IMR-90 (cell line): Measurements from ENCODE around the gene BCO2. TPM values are rescaled to one million over a fixed set of nuclear protein-coding genes. Genes with fewer than 3 reads are reported as not detected.
A peak's percentile ranks its signal among the peaks of the same experiment; 100 is the strongest.

ENCODE experiments used
- ATAC-seq: fragments of 200-7000 bp; cut with Tn5 transposase; 2 replicates; pipeline ENCODE4 v1.9.1; 2020; ENCODE audit warnings: low read depth, mild to moderate bottlenecking, moderate library complexity
- BruUV-seq: library from RNA; stranded (reverse); fragments of 400-500 nt; replicated peaks from 2 replicates; lab custom pipeline; 2021; lab: Mats Ljungman, UMichigan
- CTCF ChIA-PET: fragments of 300-600 bp; formaldehyde crosslinking; extraction: SDS; loops from one replicate; lab custom pipeline; 2021; ENCODE audit warnings: antibody characterized with exemption; lab: Yijun Ruan, JAX
- POLR2A ChIA-PET: fragments of 300-600 bp; sonication (Branson Sonifier 250); formaldehyde crosslinking; loops from one replicate; lab custom pipeline; 2022; ENCODE audit warnings: antibody characterized with exemption; ENCODE audit not compliant: unreplicated experiment; lab: Charles Lee
- DNase-seq: peaks from one replicate; pipeline ENCODE4 v3.0.0; 2013
- H2AFZ ChIP-seq: replicated peaks from 2 replicates; pipeline ENCODE3; 2013; ENCODE audit warnings: low read length, mild to moderate bottlenecking; ENCODE audit not compliant: poor library complexity
- H2AK5ac ChIP-seq: 2 replicates; pipeline ENCODE4 v1.6.1; 2013; ENCODE audit warnings: low read depth, low read length, inconsistent platforms
- H2AK9ac ChIP-seq: replicated peaks from 2 replicates; pipeline ENCODE3; 2013; ENCODE audit warnings: mild to moderate bottlenecking, low read depth, low read length, moderate library complexity; ENCODE audit not compliant: poor library complexity
- H2BK120ac ChIP-seq: 2 replicates; pipeline ENCODE4 v1.6.1; 2013; ENCODE audit warnings: low read depth, low read length, inconsistent platforms
- H2BK15ac ChIP-seq: 3 replicates; pipeline ENCODE4 v1.6.1; 2013; ENCODE audit warnings: low read depth, low read length, inconsistent platforms
- H2BK20ac ChIP-seq: 2 replicates; pipeline ENCODE4 v1.6.1; 2013; ENCODE audit warnings: low read depth, mild to moderate bottlenecking, inconsistent platforms, low read length, moderate library complexity
- H2BK5ac ChIP-seq: 2 replicates; pipeline ENCODE4 v1.6.1; 2013; ENCODE audit warnings: mild to moderate bottlenecking, low read depth, low read length, inconsistent platforms; ENCODE audit not compliant: poor library complexity, severe bottlenecking
- H3K14ac ChIP-seq: replicated peaks from 2 replicates; pipeline ENCODE4 v1.6.1; 2013; ENCODE audit warnings: low read depth, low read length, inconsistent platforms
- H3K18ac ChIP-seq: 2 replicates; pipeline ENCODE4 v1.6.1; 2013; ENCODE audit warnings: low read depth, low read length, control low read depth
- H3K23ac ChIP-seq: 2 replicates; pipeline ENCODE4 v1.6.1; 2013; ENCODE audit warnings: low read depth, low read length, inconsistent platforms
- H3K27ac ChIP-seq: 2 replicates; pipeline ENCODE4 v1.5.1; 2013; ENCODE audit warnings: mild to moderate bottlenecking, control low read depth, low read length; ENCODE audit not compliant: insufficient read depth
- H3K27me3 ChIP-seq: 2 replicates; pipeline ENCODE4 v1.6.1; 2013; ENCODE audit warnings: low read length; ENCODE audit not compliant: control insufficient read depth, insufficient read depth
- H3K36me3 ChIP-seq: 2 replicates; pipeline ENCODE4 v1.6.1; 2013; ENCODE audit warnings: low read length, mixed read lengths; ENCODE audit not compliant: control insufficient read depth, insufficient read depth
- H3K4ac ChIP-seq: 2 replicates; pipeline ENCODE4 v1.6.1; 2013; ENCODE audit warnings: low read depth, low read length, inconsistent platforms
- H3K4me1 ChIP-seq: 2 replicates; pipeline ENCODE4 v1.6.1; 2013; ENCODE audit warnings: low read length, mixed read lengths; ENCODE audit not compliant: control insufficient read depth, insufficient read depth
- H3K4me2 ChIP-seq: 2 replicates; pipeline ENCODE4 v1.6.1; 2013; ENCODE audit warnings: low read depth, mild to moderate bottlenecking, control low read depth, low read length, moderate library complexity
- H3K4me3 ChIP-seq: 2 replicates; pipeline ENCODE4 v1.5.1; 2013; ENCODE audit warnings: low read depth, mild to moderate bottlenecking, control low read depth, low read length, moderate library complexity; ENCODE audit not compliant: insufficient read depth
- H3K56ac ChIP-seq: 2 replicates; pipeline ENCODE4 v1.6.1; 2013; ENCODE audit warnings: low read length, inconsistent platforms; ENCODE audit not compliant: insufficient read depth; ENCODE audit errors: extremely low read depth
- H3K79me1 ChIP-seq, 2 experiments: 2 replicates each; pipeline ENCODE4 v1.6.1; 2013; ENCODE audit warnings: low read length in 2 of 2, inconsistent platforms in 1 of 2, low read depth in 1 of 2
- H3K9ac ChIP-seq: 2 replicates; pipeline ENCODE4 v1.6.1; 2013; ENCODE audit warnings: low read depth, low read length, control low read depth
- H3K9me1 ChIP-seq: 2 replicates; pipeline ENCODE4 v1.6.1; 2013; ENCODE audit warnings: low read length, inconsistent platforms; ENCODE audit not compliant: insufficient read depth
- H3K9me3 ChIP-seq: 2 replicates; pipeline ENCODE4 v1.6.1; 2013; ENCODE audit warnings: low read length; ENCODE audit not compliant: control insufficient read depth, insufficient read depth
- H4K20me1 ChIP-seq: 2 replicates; pipeline ENCODE4 v1.6.1; 2013; ENCODE audit warnings: low read length, inconsistent platforms; ENCODE audit not compliant: insufficient read depth
- H4K5ac ChIP-seq: 2 replicates; pipeline ENCODE4 v1.6.1; 2013; ENCODE audit warnings: mild to moderate bottlenecking, low read depth, low read length, control low read depth
- H4K8ac ChIP-seq, 2 experiments: 2 replicates each; pipeline ENCODE4 v1.6.1; 2013; ENCODE audit warnings: low read depth in 2 of 2, low read length in 2 of 2, control low read depth in 1 of 2, inconsistent platforms in 1 of 2
- H4K91ac ChIP-seq: 2 replicates; pipeline ENCODE4 v1.6.1; 2013; ENCODE audit warnings: low read depth, low read length, inconsistent platforms; ENCODE audit not compliant: insufficient read depth
- BHLHE40 ChIP-seq: fragments of 150-350 bp; IDR thresholded peaks from 2 replicates; pipeline ENCODE4 v1.6.1; 2016; ENCODE audit warnings: mild to moderate bottlenecking, low read depth, low read length
- CHD1 ChIP-seq: IDR thresholded peaks from 2 replicates; pipeline ENCODE4 v1.6.1; 2012; ENCODE audit warnings: low read depth, low read length, improper control_type of control experiment
- ELK1 ChIP-seq: fragments of 150-350 bp; IDR thresholded peaks from 2 replicates; pipeline ENCODE4 v1.6.1; 2016; ENCODE audit warnings: low read depth, mild to moderate bottlenecking, low read length, moderate library complexity, borderline replicate concordance
- MAFK ChIP-seq: IDR thresholded peaks from 2 replicates; pipeline ENCODE4 v1.6.1; 2012; ENCODE audit warnings: low read depth, low read length, improper control_type of control experiment
- POLR2A ChIP-seq: IDR thresholded peaks from 2 replicates; pipeline ENCODE4 v1.6.1; 2012; ENCODE audit warnings: mild to moderate bottlenecking, low read depth, low read length
- RCOR1 ChIP-seq: IDR thresholded peaks from 2 replicates; pipeline ENCODE4 v1.6.1; 2012; ENCODE audit warnings: mild to moderate bottlenecking, low read length, improper control_type of control experiment; ENCODE audit not compliant: insufficient replicate concordance
- RFX5 ChIP-seq: IDR thresholded peaks from 2 replicates; pipeline ENCODE4 v1.8.0; 2012; ENCODE audit warnings: low read depth, mild to moderate bottlenecking, low read length, moderate library complexity
- USF2 ChIP-seq: fragments of 150-350 bp; IDR thresholded peaks from 2 replicates; pipeline ENCODE4 v1.6.1; 2017; ENCODE audit warnings: mild to moderate bottlenecking, antibody characterized with exemption, low read length, low read depth
- WGBS, 2 experiments: methylation state at CpG; one replicate each; pipeline versions ENCODE4 v1.1.5 to v1.1.7; 2013; ENCODE audit warnings: missing lambda C conversion rate in 2 of 2; ENCODE audit not compliant: insufficient read length in 1 of 2; ENCODE audit errors: extremely low coverage in 2 of 2; 5-methylcytosine and 5-hydroxymethylcytosine counted together
- dilution Hi-C: fragments of 300-500 bp; cut with HindIII; formaldehyde crosslinking; loops from one replicate; pipeline ENCODE4 v1.14.3; 2018; ENCODE audit warnings: low sequenced_read_pairs; ENCODE audit not compliant: unreplicated experiment
- in situ Hi-C: fragments of 300-500 bp; cut with MboI; formaldehyde crosslinking; loops from 3 replicates; pipeline ENCODE4 v1.14.3; 2019; ENCODE audit warnings: low sequenced_read_pairs, inconsistent platforms, mixed read lengths
- intact Hi-C: fragments of 100-400 bp; cut with micrococcal nuclease; formaldehyde crosslinking; loops from 2 replicates; pipeline ENCODE4 v1.10.0; 2022
- polyA plus RNA-seq, 3 experiments: library from polyadenylated mRNA; depleted of rRNA; stranded (reverse); fragments of >200 nt; gene quantifications; 2 replicates each; pipeline ENCODE4 v1.2.3, GENCODE V29; 2012; ENCODE audit warnings: low replicate concordance in 1 of 3
- total RNA-seq: library from RNA; depleted of rRNA; stranded (reverse); fragments of >200 nt; gene quantifications from 2 replicates; pipeline ENCODE4 v1.2.3, GENCODE V29; 2012

BCO2 gene
- total and polyA plus RNA-seq, 2 of the 4 experiments (the other 2 are of a cell fraction), result 0.18 to 0.68 TPM

- 0 out of 2 replicates have a peak overlapping the region, but pooled peaks have one; percentile 17 for H3K18ac ChIP-seq
- WGBS, 2 experiments, result no CpG with 5 or more reads among the region's 3 CpGs
- TF ChIP-seq RFX5 (no peak), MAFK (no peak), USF2 (no peak), POLR2A (no peak), RCOR1 (no peak), ELK1 (no peak), CHD1 (no peak), BHLHE40 (no peak)
- H3K4me2 ChIP-seq, result no peak overlapping the region
- no peak overlapping the region; the same call in 1 of the 2 replicates for H4K91ac ChIP-seq
- ChIA-PET CTCF (interaction anchor here (0.6 to 3.3 kb wide), 3 partner anchors 58 to 1069 kb away, joined by 3 to 64 read pairs (median 3); no protein-coding TSS in a partner anchor), POLR2A (interaction anchor here (0.7 kb wide), 1 partner anchor 59 kb away, joined by 5 read pairs; no protein-coding TSS in a partner anchor)
- H3K4ac ChIP-seq, result no peak overlapping the region
- no peak for ATAC-seq
- no peak overlapping the region for H3K9ac ChIP-seq
- no peak for DNase-seq
- no peak overlapping the region for H2BK5ac ChIP-seq
- no peak overlapping the region; the same call in 2 of the 3 replicates for H2BK15ac ChIP-seq
- dilution Hi-C loops (no loop called here), in situ Hi-C loops (loop anchor here (5.0 to 25.0 kb wide), 4 partner anchors 61 to 1316 kb away; no protein-coding TSS in a partner anchor), intact Hi-C loops (loop anchor here (5.0 to 10.0 kb wide), 3 partner anchors 146 to 347 kb away; partner anchors contain the start of genes ALG9, CFAP68 and FDXACB1)
- H3K56ac ChIP-seq, result no peak overlapping the region
- H3K4me1 ChIP-seq, result peaks cover 13% of the 10 kb centered on the region
- no TSS peak for BruUV-seq
- peaks cover 4% of the 10 kb centered on the region; the same call in 1 of the 2 replicates for H3K9me1 ChIP-seq
- H2AK5ac ChIP-seq, result no peak overlapping the region
- H4K8ac ChIP-seq, result no peak overlapping the region
- no peak overlapping the region for H2AFZ ChIP-seq
- no peak overlapping the region for H3K27ac ChIP-seq
- no peak overlapping the region for H3K23ac ChIP-seq
- H3K27me3 ChIP-seq, result no peaks in the 10 kb centered on the region
- H3K4me3 ChIP-seq, result no peak overlapping the region
- peaks cover 0 to 2% of the 10 kb centered on the region in 2 experiments; a peak in 2 of 4 replicates for H3K79me1 ChIP-seq
- H4K20me1 ChIP-seq, result no peaks in the 10 kb centered on the region
- no peak overlapping the region for H2BK120ac ChIP-seq
- H3K14ac ChIP-seq, result no peak overlapping the region
- H2BK20ac ChIP-seq, result no peak overlapping the region
- no peaks in the 10 kb centered on the region for H3K9me3 ChIP-seq
- no peak overlapping the region for H2AK9ac ChIP-seq
- H3K36me3 ChIP-seq, result no peaks in the 10 kb centered on the region
- H4K5ac ChIP-seq, result peak overlapping the region; percentile 56
Measured at GRCh38 chr11:112221274-112221835, 46.0 kb downstream of the BCO2 start.
